ENCODE results near the gene S100A5. TPM values are rescaled to one million over a fixed set of nuclear protein-coding genes. Genes with fewer than 3 reads are reported as not detected.

The S100A5 gene
- polyA plus RNA-seq, 2 of the 4 experiments (the other 2 are of a cell fraction): 0.45 to 0.68 TPM

GRCh38 chr1:153560241-153560640 lies 19.5 kb upstream of the S100A5 start:
- Histone ChIP-seq H3K4me2 (no peak overlapping the region), H3K4me3 (no peak overlapping the region), H3K27ac (no peak overlapping the region), H3K9me3 (0 out of 3 replicates have a peak, but pooled peaks cover 4% of the 10 kb centered on the region), H3K4me1 (peaks cover 25% of the 10 kb centered on the region)
- 96% methylated on average over 2 of the region's 2 CpGs for WGBS (ENCODE audit: missing lambda C conversion rate)
- ATAC-seq (no peak), FAIRE-seq (no peak), DNase-seq (ENCODE audit: low read depth in 1 of 2, low spot score in 1 of 2) (no peak)
- ChIA-PET POLR2A (interaction anchor here (1.3 to 1.6 kb wide), 2 partner anchors 15 to 25 kb away, joined by 5 to 6 read pairs; partner anchors contain the start of genes S100A4 and S100A6), CTCF (interaction anchor here (1.2 to 8.3 kb wide), 7 partner anchors 8 to 209 kb away, joined by 3 to 141 read pairs (median 4); partner anchors contain the start of genes S100A13, S100A3, S100A4 and S100A5)
- TF ChIP-seq FOXS1 (CRISPR knock-in tag; IDR thresholded peaks at IDR 0.05): no peak
- no peak for TF ChIP-seq RCOR1 (IDR thresholded peaks at IDR 0.05; ENCODE audit: low read depth, low read length)
- TF ChIP-seq POLR2A (IDR thresholded peaks at IDR 0.05; ENCODE audit: low read length): no peak
- TF ChIP-seq CHD2 (IDR thresholded peaks at IDR 0.05; ENCODE audit: low read length, partially characterized antibody): no peak
- TF ChIP-seq FOSL2 (IDR thresholded peaks at IDR 0.05): no peak
- no peak for TF ChIP-seq FOSL2 (CRISPR knock-in tag; IDR thresholded peaks at IDR 0.05)
- TF ChIP-seq KDM5A (IDR thresholded peaks at IDR 0.05): no peak
- TF ChIP-seq MAZ (IDR thresholded peaks at IDR 0.05; ENCODE audit: borderline replicate concordance, low read depth, low read length): no peak

DNA sequence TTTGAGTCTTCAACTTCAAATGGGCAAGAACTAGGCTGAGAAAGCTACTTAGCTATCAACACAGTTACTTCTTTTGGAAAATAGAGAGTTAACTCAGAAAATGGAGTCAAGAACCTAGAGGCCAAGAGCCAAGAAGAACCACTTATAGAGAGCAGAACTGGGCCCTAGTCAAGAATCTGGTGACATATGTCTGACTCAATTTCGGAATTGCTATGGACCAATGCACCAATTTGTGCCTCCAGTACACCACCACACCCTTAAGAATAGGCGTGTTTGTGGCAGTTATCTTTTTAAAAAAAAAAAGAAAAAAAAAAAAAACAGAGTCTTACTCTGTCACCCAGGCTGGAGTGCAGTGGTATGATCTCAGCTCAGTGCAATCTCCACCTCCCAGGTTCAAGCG lies 17.1 kb upstream of the S100A5 start:
- H3K27ac ChIP-seq: no peak overlapping the region
- DNase-seq (ENCODE audit: low read depth in 1 of 2, low spot score in 1 of 2) (no peak), ATAC-seq (no peak), FAIRE-seq (no peak)
- 0 out of 3 replicates have a peak, but pooled peaks cover 4% of the 10 kb centered on the region for H3K9me3 ChIP-seq
- ChIA-PET POLR2A (interaction anchor here (0.7 to 1.5 kb wide), 3 partner anchors 8 to 49 kb away, joined by 3 to 5 read pairs (median 5); partner anchors contain the start of genes S100A2 and S100A4), CTCF (interaction anchor here (0.9 to 2.6 kb wide), 3 partner anchors 10 to 47 kb away, joined by 3 to 9 read pairs (median 3); no protein-coding TSS in a partner anchor)
- no peak overlapping the region for H3K4me3 ChIP-seq
- H3K4me1 ChIP-seq: peaks cover 20% of the 10 kb centered on the region
- no peak for TF ChIP-seq CTCF (IDR thresholded peaks at IDR 0.05)
- no peak overlapping the region for H3K4me2 ChIP-seq
- WGBS (ENCODE audit: missing lambda C conversion rate): 93% methylated on average over 3 of the region's 3 CpGs

- Histone ChIP-seq H3K4me2 (no peak overlapping the region), H3K4me1 (peaks cover 22% of the 10 kb centered on the region), H3K27ac (no peak overlapping the region), H3K9me3 (0 out of 3 replicates have a peak, but pooled peaks cover 4% of the 10 kb centered on the region), H3K4me3 (no peak overlapping the region)
- FAIRE-seq (no peak), ATAC-seq (no peak), DNase-seq (ENCODE audit: low read depth in 1 of 2, low spot score in 1 of 2) (no peak)
- 86% methylated on average over 1 of the region's 1 CpG for WGBS (ENCODE audit: missing lambda C conversion rate)
- CTCF ChIA-PET: interaction anchor here (0.6 to 3.4 kb wide), 7 partner anchors 11 to 204 kb away, joined by 3 to 19 read pairs (median 4); partner anchors contain the start of genes S100A13 and S100A4
- POLR2A ChIA-PET: no interaction called here
- TF ChIP-seq NFE2L2 (conservative IDR thresholded peaks at IDR 0.05; ENCODE audit: low read length): no peak
- TF ChIP-seq, protein P1, sequence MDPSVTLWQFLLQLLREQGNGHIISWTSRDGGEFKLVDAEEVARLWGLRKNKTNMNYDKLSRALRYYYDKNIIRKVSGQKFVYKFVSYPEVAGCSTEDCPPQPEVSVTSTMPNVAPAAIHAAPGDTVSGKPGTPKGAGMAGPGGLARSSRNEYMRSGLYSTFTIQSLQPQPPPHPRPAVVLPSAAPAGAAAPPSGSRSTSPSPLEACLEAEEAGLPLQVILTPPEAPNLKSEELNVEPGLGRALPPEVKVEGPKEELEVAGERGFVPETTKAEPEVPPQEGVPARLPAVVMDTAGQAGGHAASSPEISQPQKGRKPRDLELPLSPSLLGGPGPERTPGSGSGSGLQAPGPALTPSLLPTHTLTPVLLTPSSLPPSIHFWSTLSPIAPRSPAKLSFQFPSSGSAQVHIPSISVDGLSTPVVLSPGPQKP (IDR thresholded peaks at IDR 0.05; ENCODE audit: low read depth, low read length): no peak
- TF ChIP-seq CHD4 (IDR thresholded peaks at IDR 0.05; ENCODE audit: borderline replicate concordance): no peak
- TF ChIP-seq, protein P2, sequence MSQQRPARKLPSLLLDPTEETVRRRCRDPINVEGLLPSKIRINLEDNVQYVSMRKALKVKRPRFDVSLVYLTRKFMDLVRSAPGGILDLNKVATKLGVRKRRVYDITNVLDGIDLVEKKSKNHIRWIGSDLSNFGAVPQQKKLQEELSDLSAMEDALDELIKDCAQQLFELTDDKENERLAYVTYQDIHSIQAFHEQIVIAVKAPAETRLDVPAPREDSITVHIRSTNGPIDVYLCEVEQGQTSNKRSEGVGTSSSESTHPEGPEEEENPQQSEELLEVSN (IDR thresholded peaks at IDR 0.05; ENCODE audit: borderline replicate concordance, low read depth): no peak
- TF ChIP-seq SMC3 (IDR thresholded peaks at IDR 0.05): no peak
- no peak for TF ChIP-seq JUNB (IDR thresholded peaks at IDR 0.05)
- TF ChIP-seq EP300 (IDR thresholded peaks at IDR 0.05): no peak
- no peak for TF ChIP-seq ESRRA (IDR thresholded peaks at IDR 0.05; ENCODE audit: borderline replicate concordance, low read length)
- TF ChIP-seq, protein P3, sequence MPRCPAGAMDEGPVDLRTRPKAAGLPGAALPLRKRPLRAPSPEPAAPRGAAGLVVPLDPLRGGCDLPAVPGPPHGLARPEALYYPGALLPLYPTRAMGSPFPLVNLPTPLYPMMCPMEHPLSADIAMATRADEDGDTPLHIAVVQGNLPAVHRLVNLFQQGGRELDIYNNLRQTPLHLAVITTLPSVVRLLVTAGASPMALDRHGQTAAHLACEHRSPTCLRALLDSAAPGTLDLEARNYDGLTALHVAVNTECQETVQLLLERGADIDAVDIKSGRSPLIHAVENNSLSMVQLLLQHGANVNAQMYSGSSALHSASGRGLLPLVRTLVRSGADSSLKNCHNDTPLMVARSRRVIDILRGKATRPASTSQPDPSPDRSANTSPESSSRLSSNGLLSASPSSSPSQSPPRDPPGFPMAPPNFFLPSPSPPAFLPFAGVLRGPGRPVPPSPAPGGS (IDR thresholded peaks at IDR 0.05): no peak
- no peak for TF ChIP-seq MAZ (IDR thresholded peaks at IDR 0.05; ENCODE audit: borderline replicate concordance, low read depth, low read length)
- no peak for TF ChIP-seq TP53 (CRISPR knock-in tag; IDR thresholded peaks at IDR 0.05)
- TF ChIP-seq ATOH8 (CRISPR knock-in tag; IDR thresholded peaks at IDR 0.05; ENCODE audit: low read depth): no peak
- TF ChIP-seq EHMT2 (IDR thresholded peaks at IDR 0.05; ENCODE audit: low read depth): no peak
- no peak for TF ChIP-seq CBX8 (IDR thresholded peaks at IDR 0.05)
- no peak for TF ChIP-seq PHF8 (IDR thresholded peaks at IDR 0.05; ENCODE audit: borderline replicate concordance, low read depth)
- TF ChIP-seq ZC3H11A (IDR thresholded peaks at IDR 0.05): no peak
- TF ChIP-seq, protein P4, sequence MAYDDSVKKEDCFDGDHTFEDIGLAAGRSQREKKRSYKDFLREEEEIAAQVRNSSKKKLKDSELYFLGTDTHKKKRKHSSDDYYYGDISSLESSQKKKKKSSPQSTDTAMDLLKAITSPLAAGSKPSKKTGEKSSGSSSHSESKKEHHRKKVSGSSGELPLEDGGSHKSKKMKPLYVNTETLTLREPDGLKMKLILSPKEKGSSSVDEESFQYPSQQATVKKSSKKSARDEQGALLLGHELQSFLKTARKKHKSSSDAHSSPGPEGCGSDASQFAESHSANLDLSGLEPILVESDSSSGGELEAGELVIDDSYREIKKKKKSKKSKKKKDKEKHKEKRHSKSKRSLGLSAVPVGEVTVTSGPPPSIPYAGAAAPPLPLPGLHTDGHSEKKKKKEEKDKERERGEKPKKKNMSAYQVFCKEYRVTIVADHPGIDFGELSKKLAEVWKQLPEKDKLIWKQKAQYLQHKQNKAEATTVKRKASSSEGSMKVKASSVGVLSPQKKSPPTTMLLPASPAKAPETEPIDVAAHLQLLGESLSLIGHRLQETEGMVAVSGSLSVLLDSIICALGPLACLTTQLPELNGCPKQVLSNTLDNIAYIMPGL (CRISPR knock-in tag; IDR thresholded peaks at IDR 0.05; ENCODE audit: borderline replicate concordance): no peak
- TF ChIP-seq POLR2AphosphoS2 (conservative IDR thresholded peaks at IDR 0.05; ENCODE audit: low read length): no peak
- no peak for TF ChIP-seq MYC (IDR thresholded peaks at IDR 0.05; ENCODE audit: borderline replicate concordance, low read length)
- no peak for TF ChIP-seq KDM5A (IDR thresholded peaks at IDR 0.05)
These were observed 15.6 kb upstream of the S100A5 start for GRCh38 chr1:153556348-153556747.
